HG02852 (cell line): ENCODE results near the gene MFRP.

Source experiments
- ATAC-seq: cut with Tn5 transposase; IDR thresholded peaks from one replicate; pipeline ENCODE4 v1.9.1; 2021; ENCODE audit warnings: mild to moderate bottlenecking, moderate library complexity; ENCODE audit not compliant: unreplicated experiment

Gene MFRP

DNA sequence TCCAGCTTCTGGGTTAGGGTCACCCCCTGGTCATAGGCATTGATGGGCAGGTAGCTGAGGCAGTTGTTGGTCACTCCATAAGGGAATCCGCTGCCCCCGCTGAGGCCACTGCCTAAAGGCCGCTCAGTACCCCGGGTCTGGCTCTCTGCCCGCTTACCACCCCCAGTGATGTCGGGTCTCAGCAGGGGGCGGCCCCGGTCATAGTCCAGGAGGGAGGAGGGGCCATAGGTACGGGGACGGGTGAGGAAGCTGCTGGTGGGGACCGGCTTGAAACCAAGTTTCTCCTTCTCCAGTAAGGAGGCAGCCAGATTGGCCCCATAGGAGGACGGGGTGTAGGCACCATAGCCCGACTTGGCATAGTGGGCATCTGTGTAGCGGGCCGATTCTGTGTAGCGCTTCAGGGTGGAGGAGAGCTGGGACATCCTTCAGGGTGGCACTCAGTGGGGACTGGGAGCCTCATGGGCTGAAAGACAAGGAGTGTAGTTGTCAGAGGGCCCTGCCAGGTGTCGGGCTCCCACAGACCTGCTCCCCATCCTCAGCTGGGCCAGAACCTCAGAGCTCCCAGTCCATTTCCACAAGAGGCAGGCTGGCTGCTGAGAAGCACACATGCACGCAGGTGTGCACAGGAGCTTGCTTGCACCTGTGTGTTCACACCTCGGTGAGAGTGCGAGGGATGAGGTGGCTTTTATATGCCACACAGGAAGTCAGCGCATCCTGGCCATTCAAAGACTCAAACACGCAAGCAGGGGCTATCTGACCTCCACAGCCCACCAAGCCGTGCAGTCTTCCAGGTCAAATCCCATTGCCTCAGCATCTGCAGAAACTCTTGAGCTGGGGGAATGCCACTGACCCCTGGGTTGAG, 26.8 kb upstream of the MFRP start:
- no peak for ATAC-seq

GRCh38 chr11:119372260-119373058, 26.0 kb upstream of the MFRP start:
- no peak for ATAC-seq

GRCh38 chr11:119371778-119372182, 25.3 kb upstream of the MFRP start:
- ATAC-seq = no peak

- no peak for ATAC-seq
These were observed 24.6 kb upstream of the MFRP start for GRCh38 chr11:119371067-119371601.

- ATAC-seq = no peak
These were observed 24.1 kb upstream of the MFRP start for GRCh38 chr11:119370486-119371046.

DNA sequence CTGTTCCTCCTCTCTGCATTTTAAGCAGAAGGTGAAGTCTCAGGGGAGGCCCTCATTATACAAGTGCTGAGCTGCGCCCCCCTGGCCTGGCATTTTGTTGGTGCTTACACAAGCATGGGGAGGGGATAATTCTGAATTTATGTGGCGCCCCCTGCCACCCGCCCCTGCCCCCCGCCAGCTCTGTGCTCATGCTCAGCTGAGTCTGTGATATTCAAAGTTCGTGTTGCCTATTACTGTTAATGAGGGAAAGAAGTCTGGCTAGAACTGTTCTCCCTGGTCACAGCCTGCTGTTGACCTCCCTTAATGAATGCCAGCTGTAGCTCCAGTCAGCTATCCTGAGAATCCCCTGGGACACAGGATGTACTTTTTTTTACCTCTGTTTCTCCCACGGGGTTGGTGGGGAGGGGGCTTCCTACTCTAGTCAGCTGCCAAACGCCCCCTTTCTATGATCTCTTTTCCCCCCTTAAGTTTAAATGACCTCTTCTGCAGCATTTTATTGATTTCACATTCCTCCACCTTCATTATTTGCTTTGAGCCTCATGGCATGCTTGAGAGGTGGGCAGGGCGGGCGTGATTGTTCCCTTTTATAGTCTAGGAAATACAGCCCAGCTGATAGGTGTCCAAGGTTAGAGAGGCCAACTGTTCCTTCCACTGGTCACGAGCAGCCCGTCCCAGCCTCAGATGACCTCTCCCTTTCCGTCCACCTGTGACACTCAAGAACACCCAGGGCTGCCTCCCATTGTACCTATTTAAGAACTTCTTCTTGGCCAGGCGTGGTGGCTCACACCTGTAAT, 22.8 kb upstream of the MFRP start:
- ATAC-seq = no peak

DNA sequence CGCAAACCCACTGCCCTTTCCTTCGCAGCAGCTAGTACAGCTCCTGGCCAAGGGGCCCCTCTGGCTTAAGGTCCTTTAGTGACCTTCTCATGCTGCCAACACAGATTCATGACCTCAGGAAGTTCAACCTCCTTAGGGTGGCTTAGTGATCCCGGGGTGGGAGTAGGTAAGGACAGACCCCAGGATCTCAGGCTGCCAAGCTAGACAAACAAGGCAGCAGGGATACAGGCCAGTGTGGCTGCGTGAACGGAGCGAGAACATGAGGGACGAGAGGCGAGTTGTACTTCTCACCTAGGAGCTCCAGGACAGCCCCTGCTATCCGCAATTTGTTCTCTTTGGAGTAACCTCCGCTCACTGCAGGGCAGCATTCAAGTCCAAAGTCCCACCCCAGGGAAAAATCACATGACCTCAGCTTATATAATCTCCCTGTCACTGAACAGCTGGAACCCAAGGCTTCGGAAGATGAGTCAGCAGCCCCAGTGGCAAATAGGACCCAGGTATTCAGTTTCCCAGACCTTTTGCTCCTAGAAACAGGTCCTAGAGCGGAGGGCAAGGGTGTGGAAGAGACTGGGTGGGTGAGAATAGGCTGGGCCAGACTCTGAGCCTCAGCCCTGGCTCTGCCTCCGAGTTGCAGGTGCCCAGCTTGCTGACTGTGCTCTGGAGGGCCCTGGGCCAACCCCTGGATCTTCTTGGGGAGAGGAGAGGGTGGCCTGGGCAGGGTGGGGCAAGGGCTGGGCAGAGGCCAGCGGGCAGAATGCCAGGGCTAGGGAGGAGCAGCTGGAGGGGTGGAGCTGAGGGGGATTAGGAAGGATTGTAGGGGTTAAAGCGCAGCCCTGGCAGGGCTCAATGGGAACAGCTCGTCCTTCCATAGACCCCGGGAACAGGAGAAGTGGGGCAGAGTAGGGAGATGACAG, 21.9 kb upstream of the MFRP start:
- no peak for ATAC-seq

DNA sequence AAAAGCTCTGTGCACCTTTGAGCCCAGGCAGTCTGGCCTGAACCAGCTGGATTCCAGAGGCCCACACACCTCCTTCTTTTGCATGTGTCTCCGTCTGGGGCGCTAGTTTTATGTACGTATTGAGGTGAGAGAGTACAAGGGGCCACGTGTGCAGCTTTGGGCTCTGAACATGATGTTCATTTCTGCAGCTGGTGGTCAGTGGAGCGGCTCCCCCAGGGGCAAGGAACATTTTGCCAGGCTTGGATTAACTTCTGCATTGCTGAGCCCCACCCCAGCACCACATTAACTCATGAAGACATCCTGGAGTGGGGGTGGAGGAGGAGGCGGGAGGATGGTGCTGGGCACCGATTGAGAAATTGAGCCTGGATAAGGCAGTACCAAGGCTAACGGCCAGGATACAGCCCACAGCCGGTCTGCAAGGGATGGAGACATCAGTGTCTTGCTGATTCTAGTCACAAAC, 21.2 kb upstream of the MFRP start:
- no peak for ATAC-seq

GRCh38 chr11:119366690-119367620, 20.4 kb upstream of the MFRP start:
- ATAC-seq = no peak

DNA sequence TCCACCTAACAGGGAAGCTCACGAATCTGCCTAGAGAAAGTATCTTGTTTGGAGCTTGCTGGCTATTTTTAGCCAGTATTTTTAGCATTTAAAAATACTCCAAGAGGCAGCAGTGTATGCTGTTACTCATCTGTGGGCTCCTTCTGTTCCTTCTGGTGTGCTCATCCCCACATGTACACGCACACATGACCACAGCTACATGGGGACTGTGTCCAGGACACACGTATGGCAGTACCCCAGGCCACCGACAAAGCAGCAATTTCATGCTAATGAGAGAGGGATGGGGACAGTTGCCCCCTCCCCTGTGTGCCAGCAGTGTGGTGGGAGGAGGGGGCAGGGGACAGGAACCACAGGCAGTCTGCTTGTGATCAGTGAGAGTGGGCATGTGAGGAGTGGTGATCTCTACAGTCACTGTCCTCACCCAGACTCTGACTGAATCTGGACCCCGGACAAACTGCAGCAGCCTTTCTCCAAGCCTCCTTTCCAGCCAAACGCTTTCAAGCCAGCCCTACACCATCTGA, 18.6 kb upstream of the MFRP start:
- ATAC-seq = no peak

DNA sequence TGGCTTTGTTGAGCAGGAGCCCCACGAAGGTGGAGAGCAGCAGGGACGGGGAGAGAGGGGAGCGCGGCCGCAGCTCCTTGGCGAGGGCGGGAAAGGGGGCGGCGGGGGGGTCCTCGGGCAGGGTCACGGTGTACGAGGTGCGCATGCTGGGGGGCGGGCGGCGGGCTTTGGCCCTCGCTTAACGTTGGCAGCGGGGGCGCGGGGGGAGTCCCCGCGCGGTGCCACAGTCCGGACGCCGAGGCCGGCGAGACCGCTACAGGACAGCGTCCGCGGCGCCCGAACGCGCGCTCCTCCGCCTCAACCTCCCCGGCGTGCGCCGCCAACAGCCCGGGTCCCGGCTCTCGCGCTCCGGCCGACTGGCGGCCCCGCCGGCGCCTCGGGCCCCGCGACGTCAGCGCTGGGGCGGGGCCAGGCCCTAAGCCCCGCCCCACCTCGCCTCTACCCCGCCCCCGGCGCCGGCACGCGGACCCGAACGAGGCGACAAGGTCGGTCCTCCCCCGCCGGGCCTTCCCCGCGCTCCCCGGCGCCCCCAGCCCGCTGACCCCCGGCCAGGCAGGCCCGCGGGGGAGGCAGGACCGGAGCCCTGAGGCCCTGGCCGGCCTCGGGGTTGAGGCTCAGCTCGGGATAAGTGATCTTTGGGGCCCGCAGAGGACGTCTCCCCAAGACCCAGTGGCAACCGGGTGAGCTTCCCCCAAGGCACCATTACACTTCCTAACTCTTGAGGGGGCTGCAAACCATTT, 17.5 kb upstream of the MFRP start:
- ATAC-seq = peak; percentile 57

DNA sequence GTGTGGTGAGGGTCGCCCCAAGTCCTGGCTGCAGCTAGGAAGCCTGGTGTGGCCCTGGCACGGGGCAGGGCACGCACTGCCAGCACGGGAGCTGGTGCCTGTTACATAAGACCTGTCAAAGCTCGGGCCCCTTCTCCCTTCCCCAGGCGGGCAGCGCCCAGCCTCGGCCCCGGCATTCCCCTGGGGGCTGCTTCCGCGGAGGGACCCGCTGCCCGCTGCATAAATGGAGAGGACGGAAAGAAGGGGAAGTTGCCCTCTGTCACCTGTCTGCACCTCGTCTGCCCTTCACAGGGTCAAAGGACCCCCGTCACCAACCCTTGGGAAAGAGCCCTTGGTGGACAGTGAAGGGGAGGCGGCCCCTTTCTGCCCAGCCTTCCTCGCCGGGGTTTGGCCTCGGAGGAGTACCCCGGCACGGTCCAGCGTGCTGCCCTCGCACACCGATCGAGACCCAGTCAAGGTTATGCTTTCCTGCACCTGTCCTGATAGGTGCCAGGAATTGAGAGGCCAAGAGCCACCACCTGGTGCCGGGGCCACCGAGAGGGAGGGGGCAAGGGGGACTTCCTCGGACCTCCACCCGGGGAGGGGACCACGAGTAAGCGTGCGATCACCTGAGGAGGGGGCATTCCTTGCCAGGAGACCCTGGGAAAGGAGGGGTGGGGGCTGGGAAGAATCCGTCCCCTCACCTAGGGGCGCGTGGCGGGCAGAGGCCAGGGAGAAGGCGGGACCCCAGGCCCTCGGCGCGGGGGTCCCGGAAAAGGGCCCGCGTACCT, 16.8 kb upstream of the MFRP start:
- ATAC-seq = no peak

DNA sequence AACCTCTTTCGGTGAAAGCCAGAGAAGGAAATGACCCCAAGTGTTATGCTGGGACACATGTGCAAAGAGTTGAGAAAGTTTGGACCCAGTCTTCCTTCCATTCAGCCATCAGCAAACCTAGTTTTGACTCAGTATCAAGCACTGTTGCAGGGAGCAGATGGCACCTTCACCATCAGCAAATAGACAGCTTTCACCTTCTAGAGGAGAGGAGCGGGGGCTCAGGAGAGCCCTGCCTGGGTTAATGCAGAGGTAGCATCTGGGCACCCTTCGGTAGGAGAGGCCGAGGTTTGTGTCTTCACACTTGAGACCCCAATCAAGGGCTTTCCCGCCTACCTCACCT, 16.2 kb upstream of the MFRP start:
- ATAC-seq = no peak

- ATAC-seq = no peak
These were observed 15.6 kb upstream of the MFRP start for GRCh38 chr11:119361941-119362725.

DNA sequence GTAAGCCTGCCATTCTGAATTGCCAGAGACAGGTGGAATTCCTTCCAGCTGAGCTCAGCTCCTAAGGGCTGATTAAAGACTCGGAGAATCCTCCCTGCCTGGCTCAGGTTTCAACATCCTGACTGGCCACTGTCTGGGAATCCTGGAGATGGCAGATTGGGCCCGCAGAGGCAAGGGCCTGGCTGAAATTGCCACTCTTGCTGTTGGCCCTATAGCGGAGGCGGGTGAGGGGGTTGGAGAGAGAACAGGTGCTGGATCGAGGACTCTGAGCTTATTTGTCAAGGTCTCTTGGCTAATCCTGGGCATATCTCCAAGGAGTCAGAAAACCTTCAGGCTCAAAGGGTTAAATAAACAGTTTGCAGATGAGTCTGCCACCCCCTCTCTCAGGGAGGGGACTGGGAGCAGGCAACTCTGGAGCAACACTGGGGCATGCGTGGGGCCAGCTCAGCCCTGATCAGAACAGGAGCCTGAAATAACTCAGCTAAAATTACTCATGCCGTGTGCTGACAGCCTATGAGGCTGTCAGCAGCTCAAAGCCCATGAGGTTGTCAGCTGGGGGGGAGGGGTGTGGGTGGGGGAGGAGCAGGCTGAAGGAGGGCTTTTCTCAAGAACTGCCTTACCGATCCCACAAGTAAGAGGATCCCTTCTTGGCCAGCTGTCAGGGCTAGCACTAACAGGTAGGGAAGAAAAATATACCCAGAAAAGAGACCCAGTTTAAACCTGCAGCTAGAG, 14.7 kb upstream of the MFRP start:
- ATAC-seq = no peak
